GM12878 (cell line): ENCODE results near the gene TTC22.

Experiments used
- BHLHE40 ChIP-seq, 2 experiments: fragments of 450-650 bp in 1 of 2; IDR thresholded peaks; 2 replicates each; pipeline ENCODE4 v1.6.1; 2011 to 2017; ENCODE audit warnings: low read depth in 2 of 2, borderline replicate concordance in 1 of 2, improper control_type of control experiment in 1 of 2, low read length in 1 of 2, mild to moderate bottlenecking in 1 of 2
- CBX5 ChIP-seq: sonication (generic); IDR thresholded peaks from 2 replicates; pipeline ENCODE4 v1.6.1; 2016; ENCODE audit warnings: low read depth, moderate library complexity, mild to moderate bottlenecking, inconsistent platforms
- CTCF ChIP-seq, 3 experiments: IDR thresholded peaks in 2 of 3; conservative IDR thresholded peaks in 1 of 3; 2 replicates each; pipeline ENCODE4 v1.5.1; 2011; ENCODE audit warnings: low read depth in 3 of 3, low read length in 3 of 3, mild to moderate bottlenecking in 3 of 3, control low read depth in 2 of 3, moderate library complexity in 2 of 3, inconsistent platforms in 1 of 3, mixed read lengths in 1 of 3; ENCODE audit not compliant: control insufficient read depth in 2 of 3, insufficient read depth in 1 of 3; ENCODE audit errors: extremely low read depth in 1 of 3
- EZH2 ChIP-seq: IDR thresholded peaks from 2 replicates; pipeline ENCODE4 v1.6.1; 2012; ENCODE audit warnings: low read depth, mild to moderate bottlenecking, control low read depth, inconsistent platforms, low read length, borderline replicate concordance; ENCODE audit not compliant: control insufficient read depth
- HDAC2 ChIP-seq: fragments of 200-600 bp; sonication (generic); IDR thresholded peaks from 2 replicates; pipeline ENCODE4 v1.6.1; 2017
- MXI1 ChIP-seq: fragments of 150-350 bp; IDR thresholded peaks from 2 replicates; pipeline ENCODE4 v1.6.1; 2011; ENCODE audit warnings: low read depth, mild to moderate bottlenecking, inconsistent platforms, low read length, improper control_type of control experiment
- POLR2A ChIP-seq: IDR thresholded peaks from 2 replicates; pipeline ENCODE4 v1.6.1; 2011; ENCODE audit warnings: low read depth, mild to moderate bottlenecking, low read length
- REST ChIP-seq: IDR thresholded peaks from 2 replicates; pipeline ENCODE4 v1.6.1; 2012; ENCODE audit warnings: mild to moderate bottlenecking, low read depth, low read length
- SIX5 ChIP-seq: IDR thresholded peaks from 2 replicates; pipeline ENCODE4 v1.6.1; 2011; ENCODE audit warnings: mild to moderate bottlenecking, low read depth, low read length, moderate library complexity; ENCODE audit not compliant: severe bottlenecking
- USF1 ChIP-seq: IDR thresholded peaks from 2 replicates; pipeline ENCODE4 v1.6.1; 2011; ENCODE audit warnings: borderline replicate concordance, low read depth, mild to moderate bottlenecking, moderate library complexity, mixed read lengths, low read length; ENCODE audit not compliant: insufficient read depth; ENCODE audit errors: extremely low read length
- ZNF24 ChIP-seq: fragments of 450-650 bp; IDR thresholded peaks from 2 replicates; pipeline ENCODE4 v1.6.1; 2017; ENCODE audit warnings: antibody characterized with exemption, mild to moderate bottlenecking

GRCh38 chr1:54825696-54826095, 24.6 kb upstream of the TTC22 start:
- TF ChIP-seq CTCF (IDR thresholded peaks at IDR 0.05 in 2 of 3, conservative IDR thresholded peaks at IDR 0.05 in 1 of 3; ENCODE audit: control insufficient read depth in 2 of 3, extremely low read depth in 1 of 3, insufficient read depth in 1 of 3, low read depth in 3 of 3, low read length in 3 of 3) (no peak), HDAC2 (no peak), ZNF24 (no peak), USF1 (no peak), POLR2A (no peak), EZH2 (no peak), REST (no peak), BHLHE40 (IDR thresholded peaks at IDR 0.05; ENCODE audit: borderline replicate concordance in 1 of 2, low read depth in 2 of 2, low read length in 1 of 2) (no peak), MXI1 (no peak), CBX5 (no peak), SIX5 (no peak)
